ENCODE measurements around the gene ASGR2.
A peak's percentile ranks its signal among the peaks of the same experiment; 100 is the strongest.

Gene ASGR2

DNA sequence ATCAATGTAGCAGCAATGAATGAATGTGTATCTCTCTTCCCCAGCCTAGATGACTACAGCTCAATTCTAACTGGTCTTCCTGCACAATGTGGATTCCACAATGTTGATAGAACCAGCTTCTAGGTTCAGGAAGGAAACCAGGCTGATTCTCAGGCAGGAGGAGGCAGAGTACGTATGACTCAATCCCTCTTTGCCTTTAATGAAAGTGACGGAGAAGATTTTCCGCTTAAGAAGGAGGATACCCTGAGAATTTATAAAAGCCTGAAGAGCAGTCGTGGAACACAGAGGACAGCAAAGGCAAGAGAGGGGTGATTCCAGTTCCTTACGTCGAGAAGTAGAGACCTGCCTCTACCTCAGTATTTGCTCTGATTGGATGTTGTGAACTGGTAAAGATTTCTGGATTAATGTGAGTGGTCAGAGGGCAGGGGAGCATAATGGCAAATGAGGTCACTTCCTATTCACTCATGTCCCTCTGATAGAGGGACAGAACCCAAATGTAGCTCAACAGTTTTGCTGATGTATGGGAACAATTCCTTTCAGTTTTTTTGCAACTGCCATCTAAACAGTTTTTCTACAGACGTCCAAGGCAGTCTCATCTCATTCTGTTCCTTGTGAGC, 55.7 kb downstream of the ASGR2 start:
- H3K4me3 ChIP-seq (replicated peaks; ENCODE audit: low read depth, low read length) = no peak overlapping the region
- DNase-seq (ENCODE audit: low read depth) = peak; percentile 80
- TF ChIP-seq CTCF (IDR thresholded peaks at IDR 0.05; ENCODE audit: low read length, missing control alignments) = no peak

GRCh38 chr17:7056386-7056785, 58.2 kb downstream of the ASGR2 start:
- no peak for TF ChIP-seq CTCF (IDR thresholded peaks at IDR 0.05; ENCODE audit: low read length, missing control alignments)
- no peak overlapping the region for H3K4me3 ChIP-seq (replicated peaks; ENCODE audit: low read depth, low read length)
- DNase-seq (ENCODE audit: low read depth) = no peak
